Transverse colon (tissue), 3 donors: Measurements from ENCODE around the gene GALNT2.

Experiments
- EP300 ChIP-seq: sonication (generic); formaldehyde crosslinking; IDR thresholded peaks from one replicate; pipeline ENCODE4 v1.6.1; 2017; ENCODE audit warnings: antibody characterized with exemption, low read depth
- TF ChIP-seq, protein P1 (sequence below), 5 experiments: fragments of 200-600 bp in 3 of 5; fragments of 450-650 bp in 2 of 5; sonication (generic) in 3 of 5; IDR thresholded peaks; 1 replicate in 2 of 5; 2 replicates in 3 of 5; pipeline ENCODE4 v1.5.1; 2016 to 2017; ENCODE audit warnings: antibody characterized with exemption in 5 of 5, inconsistent platforms in 3 of 5, mild to moderate bottlenecking in 2 of 5, moderate library complexity in 1 of 5

DNA sequence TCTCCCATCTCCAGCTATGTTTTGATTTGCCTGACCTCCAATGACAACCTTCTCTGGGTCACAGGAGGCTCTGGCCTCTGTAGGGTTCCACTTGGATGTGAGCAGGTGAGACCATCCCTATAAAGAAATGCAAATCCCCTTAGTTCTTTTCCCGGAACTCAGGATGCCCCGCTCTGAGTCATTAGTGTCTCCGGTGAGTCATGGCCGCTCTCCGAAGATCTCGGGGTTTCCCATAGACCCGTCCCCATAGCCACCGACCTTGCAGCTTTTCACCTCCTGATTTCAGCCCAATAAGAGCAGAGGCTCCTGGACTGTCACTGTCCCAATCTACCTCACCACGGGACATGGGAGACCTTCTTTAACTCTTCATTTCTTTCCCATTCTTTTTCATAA lies 260.9 kb downstream of the GALNT2 start:
- TF ChIP-seq EP300: no peak
- TF ChIP-seq, protein P1, sequence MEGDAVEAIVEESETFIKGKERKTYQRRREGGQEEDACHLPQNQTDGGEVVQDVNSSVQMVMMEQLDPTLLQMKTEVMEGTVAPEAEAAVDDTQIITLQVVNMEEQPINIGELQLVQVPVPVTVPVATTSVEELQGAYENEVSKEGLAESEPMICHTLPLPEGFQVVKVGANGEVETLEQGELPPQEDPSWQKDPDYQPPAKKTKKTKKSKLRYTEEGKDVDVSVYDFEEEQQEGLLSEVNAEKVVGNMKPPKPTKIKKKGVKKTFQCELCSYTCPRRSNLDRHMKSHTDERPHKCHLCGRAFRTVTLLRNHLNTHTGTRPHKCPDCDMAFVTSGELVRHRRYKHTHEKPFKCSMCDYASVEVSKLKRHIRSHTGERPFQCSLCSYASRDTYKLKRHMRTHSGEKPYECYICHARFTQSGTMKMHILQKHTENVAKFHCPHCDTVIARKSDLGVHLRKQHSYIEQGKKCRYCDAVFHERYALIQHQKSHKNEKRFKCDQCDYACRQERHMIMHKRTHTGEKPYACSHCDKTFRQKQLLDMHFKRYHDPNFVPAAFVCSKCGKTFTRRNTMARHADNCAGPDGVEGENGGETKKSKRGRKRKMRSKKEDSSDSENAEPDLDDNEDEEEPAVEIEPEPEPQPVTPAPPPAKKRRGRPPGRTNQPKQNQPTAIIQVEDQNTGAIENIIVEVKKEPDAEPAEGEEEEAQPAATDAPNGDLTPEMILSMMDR (IDR thresholded peaks at IDR 0.05): no peak
